Chondrocyte (in vitro differentiated cells): ENCODE measurements around the gene KRTAP5-11. TPM values are rescaled to one million over a fixed set of nuclear protein-coding genes. Genes with fewer than 3 reads are reported as not detected.
"Not testable (repeated sequence)": the region's sequence is repeated elsewhere in the genome, so short reads cannot be mapped to it uniquely, and the experiment has no call there.

ENCODE experiments used
- DNase-seq: peaks from one replicate; pipeline ENCODE4 v3.0.0; 2021; ENCODE audit warnings: mixed read lengths, low spot score
- H3K27ac Mint-ChIP-seq: one replicate; pipeline ENCODE4 v1.8.0; 2021; ENCODE audit warnings: mild to moderate bottlenecking, moderate library complexity, mixed read lengths; ENCODE audit not compliant: unreplicated experiment
- H3K27me3 Mint-ChIP-seq: 2 replicates; pipeline ENCODE4 v1.8.0; 2021; ENCODE audit warnings: low read depth, mixed read lengths
- H3K36me3 Mint-ChIP-seq: 2 replicates; pipeline ENCODE4 v1.8.0; 2021; ENCODE audit warnings: low read depth, mixed read lengths
- H3K4me1 Mint-ChIP-seq: 2 replicates; pipeline ENCODE4 v1.8.0; 2021; ENCODE audit warnings: low read depth, mild to moderate bottlenecking, mixed read lengths
- H3K4me3 Mint-ChIP-seq: one replicate; pipeline ENCODE4 v1.8.0; 2021; ENCODE audit warnings: mild to moderate bottlenecking, moderate library complexity, mixed read lengths; ENCODE audit not compliant: unreplicated experiment
- H3K9me3 Mint-ChIP-seq: 2 replicates; pipeline ENCODE4 v1.8.0; 2021; ENCODE audit warnings: low read depth, mixed read lengths
- CTCF ChIP-seq: fragments of 200-600 bp; sonication (generic); IDR thresholded peaks from 2 replicates; pipeline ENCODE4 v1.5.0; 2021; ENCODE audit warnings: antibody characterized with exemption, mild to moderate bottlenecking, moderate library complexity
- total RNA-seq: library from RNA; stranded (reverse); gene quantifications from 3 replicates; pipeline ENCODE4 v1.2.1, GENCODE V29; 2021

KRTAP5-11 gene
- total RNA-seq, 1 donor from 2014 or later = not detected

- Mint-ChIP-seq H3K36me3 (no peaks in the 10 kb centered on the region), H3K9me3 (no peaks in the 10 kb centered on the region), H3K4me1 (no peaks in the 10 kb centered on the region), H3K27ac (no peak overlapping the region), H3K27me3 (peaks cover 7% of the 10 kb centered on the region), H3K4me3 (no peak overlapping the region)
- no peak for TF ChIP-seq CTCF
- no peak for DNase-seq
Observed at GRCh38 chr11:71538666-71538990, 44.0 kb downstream of the KRTAP5-11 start.

GRCh38 chr11:71537977-71538665 lies 44.6 kb downstream of the KRTAP5-11 start, which contains the start of gene KRTAP5-8:
TSS of gene KRTAP5-8 (plus strand) at chr11:71538025. CDS start at chr11:71538056, 31 bp downstream.
- H3K4me3 Mint-ChIP-seq, H3K4me1 Mint-ChIP-seq, H3K9me3 Mint-ChIP-seq, H3K27me3 Mint-ChIP-seq, H3K36me3 Mint-ChIP-seq, H3K27ac Mint-ChIP-seq, DNase-seq: not testable (repeated sequence)

GRCh38 chr11:71537537-71537936 lies 45.1 kb downstream of the KRTAP5-11 start:
- no peak overlapping the region for H3K27ac Mint-ChIP-seq
- H3K27me3 Mint-ChIP-seq = peaks cover 4% of the 10 kb centered on the region
- H3K4me3 Mint-ChIP-seq = no peak overlapping the region
- H3K36me3 Mint-ChIP-seq = no peaks in the 10 kb centered on the region
- DNase-seq = no peak
- no peaks in the 10 kb centered on the region for H3K9me3 Mint-ChIP-seq
- no peaks in the 10 kb centered on the region for H3K4me1 Mint-ChIP-seq
- TF ChIP-seq CTCF = no peak

- H3K36me3 Mint-ChIP-seq = no peaks in the 10 kb centered on the region
- H3K27me3 Mint-ChIP-seq = peaks cover 2% of the 10 kb centered on the region
- no peak overlapping the region for H3K27ac Mint-ChIP-seq
- no peak overlapping the region for H3K4me3 Mint-ChIP-seq
- H3K9me3 Mint-ChIP-seq = no peaks in the 10 kb centered on the region
- no peaks in the 10 kb centered on the region for H3K4me1 Mint-ChIP-seq
- no peak for TF ChIP-seq CTCF
- no peak for DNase-seq
Observed at GRCh38 chr11:71535825-71536224, 46.9 kb downstream of the KRTAP5-11 start.

- DNase-seq, H3K36me3 Mint-ChIP-seq, H3K4me1 Mint-ChIP-seq, H3K27ac Mint-ChIP-seq, H3K27me3 Mint-ChIP-seq, H3K9me3 Mint-ChIP-seq, H3K4me3 Mint-ChIP-seq: not testable (repeated sequence)
Observed at GRCh38 chr11:71534711-71535608, 47.7 kb downstream of the KRTAP5-11 start.

GRCh38 chr11:71532036-71532610 lies 50.6 kb downstream of the KRTAP5-11 start:
- Mint-ChIP-seq H3K36me3 (no peaks in the 10 kb centered on the region), H3K27ac (no peak overlapping the region), H3K9me3 (no peaks in the 10 kb centered on the region), H3K27me3 (peaks cover 7% of the 10 kb centered on the region), H3K4me1 (no peaks in the 10 kb centered on the region), H3K4me3 (no peak overlapping the region)
- no peak for TF ChIP-seq CTCF
- no peak for DNase-seq
